GM23338 (cell line): ENCODE measurements around the gene WDR93. TPM values are rescaled to one million over a fixed set of nuclear protein-coding genes. Genes with fewer than 3 reads are reported as not detected.

Experiments
- ATAC-seq: fragments of 200-7000 bp; cut with Tn5 transposase; 3 replicates; pipeline ENCODE4 v1.9.1; 2020
- DNase-seq: peaks from one replicate; pipeline ENCODE4 v3.0.0-alpha.2; 2015; ENCODE audit warnings: low spot score
- H2AFZ ChIP-seq: fragments of 200-600 bp; sonication (generic); 2 replicates; pipeline ENCODE4 v1.8.0; 2016; ENCODE audit warnings: antibody characterized with exemption, mild to moderate bottlenecking, moderate library complexity
- H3F3A ChIP-seq: fragments of 200-600 bp; sonication (generic); replicated peaks from 2 replicates; pipeline ENCODE4 v1.8.0; 2017; ENCODE audit warnings: antibody characterized with exemption, mixed run types, low read depth
- H3K27ac ChIP-seq: fragments of 200-600 bp; sonication (generic); 2 replicates; pipeline ENCODE4 v1.6.1; 2016; ENCODE audit warnings: low read depth
- H3K27me3 ChIP-seq: fragments of 200-600 bp; sonication (generic); 2 replicates; pipeline ENCODE4 v1.8.0; 2016; ENCODE audit warnings: mild to moderate bottlenecking, mixed run types, moderate library complexity; ENCODE audit not compliant: insufficient read depth
- H3K36me3 ChIP-seq: fragments of 200-600 bp; sonication (generic); 2 replicates; pipeline ENCODE4 v1.8.0; 2016; ENCODE audit warnings: mild to moderate bottlenecking; ENCODE audit not compliant: insufficient read depth
- H3K4me1 ChIP-seq: fragments of 200-600 bp; sonication (generic); 2 replicates; pipeline ENCODE4 v1.8.0; 2016; ENCODE audit warnings: mild to moderate bottlenecking, moderate library complexity; ENCODE audit not compliant: insufficient read depth
- H3K4me2 ChIP-seq: fragments of 200-600 bp; sonication (generic); 2 replicates; pipeline ENCODE4 v1.7.1; 2017; ENCODE audit warnings: mixed run types
- H3K4me3 ChIP-seq: fragments of 200-600 bp; sonication (generic); 2 replicates; pipeline ENCODE4 v1.6.1; 2016; ENCODE audit warnings: mixed run types
- H3K79me2 ChIP-seq: fragments of 200-600 bp; sonication (generic); replicated peaks from 2 replicates; pipeline ENCODE4 v1.8.0; 2017; ENCODE audit warnings: mild to moderate bottlenecking; ENCODE audit not compliant: insufficient read depth
- H3K9me2 ChIP-seq: fragments of 200-600 bp; sonication (generic); 2 replicates; pipeline ENCODE4 v1.8.0; 2017; ENCODE audit not compliant: insufficient read depth
- H4K20me1 ChIP-seq: fragments of 200-600 bp; sonication (generic); replicated peaks from 2 replicates; pipeline ENCODE4 v1.8.0; 2017; ENCODE audit warnings: mild to moderate bottlenecking; ENCODE audit not compliant: insufficient read depth
- H3K27ac Mint-ChIP-seq: 2 replicates; pipeline ENCODE4 v1.8.0; 2020; ENCODE audit warnings: inconsistent platforms, mild to moderate bottlenecking, moderate library complexity, mixed read lengths
- H3K27me3 Mint-ChIP-seq: 3 replicates; pipeline ENCODE4 v1.8.0; 2022; ENCODE audit warnings: low read depth, mild to moderate bottlenecking, moderate library complexity, mixed read lengths, inconsistent platforms; ENCODE audit not compliant: insufficient read depth, poor library complexity
- H3K36me3 Mint-ChIP-seq: 3 replicates; pipeline ENCODE4 v1.8.0; 2021; ENCODE audit warnings: low read depth, mild to moderate bottlenecking, inconsistent platforms, moderate library complexity, mixed read lengths
- H3K4me1 Mint-ChIP-seq: 3 replicates; pipeline ENCODE4 v1.8.0; 2020; ENCODE audit warnings: mild to moderate bottlenecking, inconsistent platforms, mixed read lengths
- H3K4me3 Mint-ChIP-seq: 3 replicates; pipeline ENCODE4 v1.8.0; 2021; ENCODE audit warnings: moderate library complexity, mild to moderate bottlenecking, inconsistent platforms, mixed read lengths
- H3K9me3 Mint-ChIP-seq: 3 replicates; pipeline ENCODE4 v1.8.0; 2020; ENCODE audit warnings: moderate library complexity, mild to moderate bottlenecking, inconsistent platforms, mixed read lengths
- CREB1 ChIP-seq: fragments of 250-450 bp; sonication (Bioruptor Pico); IDR thresholded peaks from 2 replicates; pipeline ENCODE4 v1.5.0; 2020; ENCODE audit warnings: low read depth, mild to moderate bottlenecking, moderate library complexity
- CTCF ChIP-seq, 2 experiments: fragments of 200-600 bp in 1 of 2; sonication (generic) in 1 of 2; conservative IDR thresholded peaks; 2 replicates each; pipeline versions ENCODE4 v1.5.1 to v1.6.1; 2016 to 2017; ENCODE audit warnings: antibody characterized with exemption in 2 of 2, low read depth in 2 of 2, mild to moderate bottlenecking in 2 of 2, moderate library complexity in 1 of 2
- JUNB ChIP-seq: IDR thresholded peaks from one replicate; pipeline ENCODE4 v1.6.1; 2016; ENCODE audit warnings: antibody characterized with exemption; ENCODE audit not compliant: unreplicated experiment
- NANOG ChIP-seq: IDR thresholded peaks from 2 replicates; pipeline ENCODE4 v1.6.1; 2016; ENCODE audit warnings: antibody characterized with exemption, borderline replicate concordance
- POLR2AphosphoS5 ChIP-seq: IDR thresholded peaks from 2 replicates; pipeline ENCODE4 v1.6.1; 2016; ENCODE audit warnings: antibody characterized with exemption, low read depth
- STAT1 ChIP-seq: IDR thresholded peaks from one replicate; pipeline ENCODE4 v1.6.1; 2016; ENCODE audit warnings: antibody characterized with exemption; ENCODE audit not compliant: unreplicated experiment
- ZNF114 ChIP-seq: fragments of 250-450 bp; sonication (Bioruptor Pico); IDR thresholded peaks from 2 replicates; pipeline ENCODE4 v1.5.0; 2020; ENCODE audit warnings: mild to moderate bottlenecking, moderate library complexity
- ZNF331 ChIP-seq: fragments of 250-450 bp; sonication (Bioruptor Pico); IDR thresholded peaks from 2 replicates; pipeline ENCODE4 v1.5.0; 2020; ENCODE audit warnings: low read depth, mild to moderate bottlenecking, moderate library complexity
- polyA plus RNA-seq: library from polyadenylated mRNA; unstranded; fragments of >200 nt; fragmentation: Nextera tagmentation; extraction: Ambion mirVana; gene quantifications from 2 replicates; pipeline ENCODE4 v1.2.1, GENCODE V29; 2016
- total RNA-seq: library from RNA; depleted of rRNA; stranded (reverse); fragments of >200 nt; shearing (Covaris generic); gene quantifications from 2 replicates; pipeline ENCODE4 v1.2.3, GENCODE V29; 2014

WDR93 gene
- total and polyA plus RNA-seq, 2 experiments from 2014 or later = 0.14 TPM; not detected in 1

GRCh38 chr15:89656116-89656815 lies 34.3 kb upstream of the WDR93 start:
- no peak for ATAC-seq
- TF ChIP-seq CREB1 (CRISPR knock-in tag) = no peak
- TF ChIP-seq CTCF (conservative IDR thresholded peaks at IDR 0.05; ENCODE audit: low read depth in 2 of 2) = no peak
- TF ChIP-seq JUNB = no peak
- TF ChIP-seq NANOG = no peak
- no peak for TF ChIP-seq POLR2AphosphoS5
- Histone ChIP-seq H3K4me3 (peak overlapping the region; percentile 91), H4K20me1 (no peaks in the 10 kb centered on the region; the same call in 1 of the 2 replicates), H3K9me2 (no peaks in the 10 kb centered on the region), H3K27ac (no peak overlapping the region), H3K4me1 (peaks cover 5% of the 10 kb centered on the region; the same call in 1 of the 2 replicates), H3K36me3 (no peaks in the 10 kb centered on the region), H3K79me2 (peaks cover 16% of the 10 kb centered on the region), H2AFZ (peak overlapping the region; percentile 100), H3F3A (no peaks in the 10 kb centered on the region), H3K4me2 (peak overlapping the region; percentile 95), H3K27me3 (no peaks in the 10 kb centered on the region)
- no peak for DNase-seq
- H3K27ac Mint-ChIP-seq = no peak overlapping the region
- H3K27me3 Mint-ChIP-seq = peaks cover 5% of the 10 kb centered on the region
- peaks cover 12% of the 10 kb centered on the region for H3K36me3 Mint-ChIP-seq
- H3K4me3 Mint-ChIP-seq = peak overlapping the region; percentile 92
- no peaks in the 10 kb centered on the region; the same call in 2 of the 3 replicates for H3K9me3 Mint-ChIP-seq
- peaks cover 10% of the 10 kb centered on the region for H3K4me1 Mint-ChIP-seq

- no peak for ATAC-seq
- DNase-seq = no peak
- no peaks in the 10 kb centered on the region for H3K9me2 ChIP-seq
- H3K4me1 ChIP-seq = peaks cover 5% of the 10 kb centered on the region; the same call in 1 of the 2 replicates
- Mint-ChIP-seq H3K27ac (no peak overlapping the region), H3K36me3 (peaks cover 4% of the 10 kb centered on the region; the same call in 1 of the 3 replicates), H3K4me3 (no peak overlapping the region), H3K9me3 (no peaks in the 10 kb centered on the region; the same call in 2 of the 3 replicates), H3K27me3 (peaks cover 8% of the 10 kb centered on the region), H3K4me1 (peaks cover 14% of the 10 kb centered on the region)
- no peaks in the 10 kb centered on the region for H3K36me3 ChIP-seq
- H3K27me3 ChIP-seq = no peaks in the 10 kb centered on the region
- H3K79me2 ChIP-seq = peaks cover 16% of the 10 kb centered on the region
- no peak overlapping the region for H3K4me3 ChIP-seq
- H3K4me2 ChIP-seq = no peak overlapping the region
- no peak overlapping the region for H3K27ac ChIP-seq
- H4K20me1 ChIP-seq = no peaks in the 10 kb centered on the region; the same call in 1 of the 2 replicates
- no peak overlapping the region for H2AFZ ChIP-seq
- no peaks in the 10 kb centered on the region for H3F3A ChIP-seq
- no peak for TF ChIP-seq CREB1 (CRISPR knock-in tag)
- TF ChIP-seq POLR2AphosphoS5 = no peak
- TF ChIP-seq ZNF331 (CRISPR knock-in tag) = no peak
- TF ChIP-seq JUNB = no peak
- TF ChIP-seq ZNF114 = no peak
- no peak for TF ChIP-seq STAT1
Observed at GRCh38 chr15:89657686-89658200, 32.9 kb upstream of the WDR93 start.
